B cell (primary cell): ENCODE results near the gene PTGR1. TPM values are rescaled to one million over a fixed set of nuclear protein-coding genes. Genes with fewer than 3 reads are reported as not detected.

ENCODE experiments used
- ATAC-seq: fragments of 200-7000 bp; cut with Tn5 transposase; one replicate; pipeline ENCODE4 v1.10.0; 2021; ENCODE audit warnings: low read depth, mild to moderate bottlenecking, moderate number of reproducible peaks, moderate library complexity
- CTCF ChIA-PET: fragments of 350-600 bp; sonication (Branson Sonifier 250); formaldehyde crosslinking; loops from one replicate; lab custom pipeline; 2021; ENCODE audit warnings: antibody characterized with exemption, inconsistent platforms; lab: Charles Lee
- POLR2A ChIA-PET: fragments of 350-600 bp; sonication (Branson Sonifier 250); formaldehyde crosslinking; loops from one replicate; lab custom pipeline; 2021; ENCODE audit warnings: antibody characterized with exemption; lab: Charles Lee
- DNase-seq: peaks from one replicate; pipeline ENCODE4 v3.0.0; 2013
- H2AFZ ChIP-seq: 2 replicates; pipeline ENCODE4 v1.6.1; 2012; ENCODE audit warnings: mild to moderate bottlenecking, low read depth, low read length; ENCODE audit not compliant: insufficient read depth, poor library complexity, severe bottlenecking
- H3K27ac ChIP-seq, 2 donors: 1 replicate in 1 of 2; 2 replicates in 1 of 2; pipeline ENCODE4 v1.5.1; 2012 to 2013; ENCODE audit warnings: low read length in 2 of 2, mild to moderate bottlenecking in 2 of 2, moderate library complexity in 1 of 2
- H3K27me3 ChIP-seq, 4 experiments: fragments of 200-600 bp in 1 of 4; sonication (generic) in 1 of 4; replicated peaks in 1 of 4; 1 replicate in 2 of 4; 2 replicates in 2 of 4; pipeline versions ENCODE4 v1.6.1 to v1.7.0; 2013 to 2016; ENCODE audit warnings: low read length in 3 of 4, mild to moderate bottlenecking in 2 of 4, mixed read lengths in 1 of 4, moderate library complexity in 1 of 4; ENCODE audit not compliant: insufficient read depth in 4 of 4, control insufficient read depth in 3 of 4; ENCODE audit errors: control extremely low read depth in 1 of 4
- H3K36me3 ChIP-seq, 2 experiments: replicated peaks in 1 of 2; 1 replicate in 1 of 2; 2 replicates in 1 of 2; pipeline versions ENCODE4 v1.6.1 to v1.7.1; 2013; ENCODE audit warnings: low read length in 1 of 2; ENCODE audit not compliant: insufficient read depth in 2 of 2, control insufficient read depth in 1 of 2; ENCODE audit errors: control extremely low read depth in 1 of 2, extremely low read depth in 1 of 2
- H3K4me1 ChIP-seq, 2 donors: fragments of 200-600 bp in 1 of 2; sonication (generic) in 1 of 2; 1 replicate in 1 of 2; 2 replicates in 1 of 2; pipeline versions ENCODE4 v1.5.1 to v1.6.1; 2013 to 2017; ENCODE audit warnings: low read length in 2 of 2; ENCODE audit not compliant: control insufficient read depth in 2 of 2, insufficient read depth in 2 of 2
- H3K4me2 ChIP-seq: replicated peaks from 2 replicates; pipeline ENCODE3; 2012; ENCODE audit warnings: mild to moderate bottlenecking, low read depth, low read length; ENCODE audit not compliant: poor library complexity, severe bottlenecking
- H3K4me3 ChIP-seq, 5 experiments: fragments of 200-600 bp in 1 of 5; sonication (generic) in 1 of 5; 1 replicate in 3 of 5; 2 replicates in 2 of 5; pipeline versions ENCODE4 v1.5.1 to v1.7.0; 2011 to 2016; ENCODE audit warnings: low read length in 4 of 5, mild to moderate bottlenecking in 4 of 5, low read depth in 2 of 5, control low read depth in 1 of 5, moderate library complexity in 1 of 5; ENCODE audit not compliant: insufficient read depth in 1 of 5; ENCODE audit errors: control extremely low read depth in 1 of 5, extremely low read depth in 1 of 5
- H3K79me2 ChIP-seq: fragments of 200-600 bp; sonication (generic); one replicate; pipeline ENCODE4 v1.6.0; 2016; ENCODE audit warnings: low read length; ENCODE audit not compliant: control insufficient read depth, insufficient read depth
- H3K9ac ChIP-seq: fragments of 200-600 bp; sonication (generic); 2 replicates; pipeline ENCODE4 v1.6.1; 2017; ENCODE audit warnings: mild to moderate bottlenecking, low read length, moderate library complexity
- H3K9me3 ChIP-seq, 3 donors: one replicate each; pipeline versions ENCODE4 v1.6.1 to v1.7.1; 2013; ENCODE audit warnings: low read length in 2 of 3; ENCODE audit not compliant: control insufficient read depth in 2 of 3, insufficient read depth in 1 of 3; ENCODE audit errors: control extremely low read depth in 1 of 3
- H4K20me1 ChIP-seq: 2 replicates; pipeline ENCODE4 v1.6.0; 2012; ENCODE audit warnings: mild to moderate bottlenecking, low read length; ENCODE audit not compliant: insufficient read depth, control insufficient read depth, poor library complexity, severe bottlenecking
- H3K27ac Mint-ChIP-seq: one replicate; pipeline ENCODE4 v1.8.0; 2021; ENCODE audit warnings: mixed read lengths
- H3K27me3 Mint-ChIP-seq: one replicate; pipeline ENCODE4 v1.8.0; 2021; ENCODE audit warnings: mixed read lengths
- H3K4me1 Mint-ChIP-seq: one replicate; pipeline ENCODE4 v1.8.0; 2021; ENCODE audit warnings: mixed read lengths
- H3K4me3 Mint-ChIP-seq: one replicate; pipeline ENCODE4 v1.8.0; 2021; ENCODE audit warnings: mixed read lengths
- H3K9me3 Mint-ChIP-seq: one replicate; pipeline ENCODE4 v1.8.0; 2022; ENCODE audit warnings: mixed read lengths; ENCODE audit not compliant: insufficient read depth
- EZH2 ChIP-seq: IDR thresholded peaks from 2 replicates; pipeline ENCODE4 v1.6.1; 2012; ENCODE audit warnings: borderline replicate concordance, low read depth, mild to moderate bottlenecking, moderate library complexity, low read length; ENCODE audit not compliant: insufficient read depth, poor library complexity, severe bottlenecking
- WGBS: methylation state at CpG from one replicate; pipeline ENCODE4 v1.1.5; 2013; ENCODE audit warnings: missing lambda C conversion rate; ENCODE audit not compliant: insufficient coverage; 5-methylcytosine and 5-hydroxymethylcytosine counted together
- intact Hi-C: fragments of 100-400 bp; cut with micrococcal nuclease; formaldehyde crosslinking; loops from one replicate; pipeline ENCODE4 v1.10.0; 2022
- polyA plus RNA-seq: library from polyadenylated mRNA; depleted of rRNA; stranded (reverse); fragments of >200 nt; gene quantifications from 2 replicates; pipeline ENCODE4 v1.2.3, GENCODE V29; 2012
- total RNA-seq, 2 donors: library from RNA; stranded (reverse); fragments of 120-200 nt in 1 of 2; gene quantifications; 1 replicate in 1 of 2; 2 replicates in 1 of 2; pipeline versions ENCODE4 v1.2.3 to v1.2.4, GENCODE V29; 2013 to 2022
- TF ChIP-seq, protein P1 (sequence below): fragments of 200-600 bp; IDR thresholded peaks from one replicate; pipeline ENCODE4 v1.8.0; 2022; ENCODE audit warnings: antibody characterized with exemption, mild to moderate bottlenecking

Gene PTGR1
- total and polyA plus RNA-seq, 2 donors (not counting 1 experiment from before 2014, with no cell fraction given): not detected

- Mint-ChIP-seq H3K4me3 (no peak overlapping the region), H3K27me3 (no peaks in the 10 kb centered on the region), H3K27ac (no peak overlapping the region), H3K4me1 (no peaks in the 10 kb centered on the region), H3K9me3 (no peaks in the 10 kb centered on the region)
- Histone ChIP-seq H3K36me3 (peaks cover 5 to 7% of the 10 kb centered on the region in 2 experiments), H3K4me3 (no peak overlapping the region), H3K27me3 (no peaks in the 10 kb centered on the region), H3K4me2 (no peak overlapping the region), H3K79me2 (peaks cover 7% of the 10 kb centered on the region), H3K9me3 (no peaks in the 10 kb centered on the region), H3K27ac (no peak overlapping the region), H2AFZ (no peak overlapping the region), H4K20me1 (peaks cover 1% of the 10 kb centered on the region), H3K9ac (no peak overlapping the region), H3K4me1 (no peaks in the 10 kb centered on the region)
- TF ChIP-seq, protein P1, sequence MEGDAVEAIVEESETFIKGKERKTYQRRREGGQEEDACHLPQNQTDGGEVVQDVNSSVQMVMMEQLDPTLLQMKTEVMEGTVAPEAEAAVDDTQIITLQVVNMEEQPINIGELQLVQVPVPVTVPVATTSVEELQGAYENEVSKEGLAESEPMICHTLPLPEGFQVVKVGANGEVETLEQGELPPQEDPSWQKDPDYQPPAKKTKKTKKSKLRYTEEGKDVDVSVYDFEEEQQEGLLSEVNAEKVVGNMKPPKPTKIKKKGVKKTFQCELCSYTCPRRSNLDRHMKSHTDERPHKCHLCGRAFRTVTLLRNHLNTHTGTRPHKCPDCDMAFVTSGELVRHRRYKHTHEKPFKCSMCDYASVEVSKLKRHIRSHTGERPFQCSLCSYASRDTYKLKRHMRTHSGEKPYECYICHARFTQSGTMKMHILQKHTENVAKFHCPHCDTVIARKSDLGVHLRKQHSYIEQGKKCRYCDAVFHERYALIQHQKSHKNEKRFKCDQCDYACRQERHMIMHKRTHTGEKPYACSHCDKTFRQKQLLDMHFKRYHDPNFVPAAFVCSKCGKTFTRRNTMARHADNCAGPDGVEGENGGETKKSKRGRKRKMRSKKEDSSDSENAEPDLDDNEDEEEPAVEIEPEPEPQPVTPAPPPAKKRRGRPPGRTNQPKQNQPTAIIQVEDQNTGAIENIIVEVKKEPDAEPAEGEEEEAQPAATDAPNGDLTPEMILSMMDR: no peak
- no peak for TF ChIP-seq EZH2
- 96% methylated on average over 5 of the region's 8 CpGs for WGBS
- no peak for ATAC-seq
- DNase-seq: no peak
- CTCF ChIA-PET: interaction anchor here (0.6 kb wide), 1 partner anchor 281 kb away, joined by 4 read pairs; no protein-coding TSS in a partner anchor
- POLR2A ChIA-PET: no interaction called here
- intact Hi-C loops: no loop called here
These were observed 44.8 kb upstream of the PTGR1 start for GRCh38 chr9:111644195-111644772.

- Mint-ChIP-seq H3K9me3 (no peaks in the 10 kb centered on the region), H3K27me3 (no peaks in the 10 kb centered on the region), H3K27ac (no peak overlapping the region), H3K4me1 (peaks cover 22% of the 10 kb centered on the region), H3K4me3 (no peak overlapping the region)
- DNase-seq: no peak
- WGBS: 97% methylated on average over 5 of the region's 6 CpGs
- POLR2A ChIA-PET: no interaction called here
- Histone ChIP-seq H3K4me2 (no peak overlapping the region), H3K9ac (no peak overlapping the region), H3K27ac (no peak overlapping the region), H3K36me3 (no peaks in the 10 kb centered on the region), H3K79me2 (peaks cover 63% of the 10 kb centered on the region), H4K20me1 (peaks cover 18% of the 10 kb centered on the region), H2AFZ (no peak overlapping the region), H3K4me1 (peaks cover 2 to 5% of the 10 kb centered on the region in 2 donors), H3K27me3 (no peaks in the 10 kb centered on the region), H3K9me3 (no peaks in the 10 kb centered on the region), H3K4me3 (no peak overlapping the region)
- intact Hi-C loops: loop anchor here (10.0 kb wide), 2 partner anchors 1637 to 1767 kb away; partner anchors contain the start of genes ALAD, CDC26 and PRPF4
- CTCF ChIA-PET: interaction anchor here (1.3 kb wide), 1 partner anchor 16 kb away, joined by 3 read pairs; no protein-coding TSS in a partner anchor
- ATAC-seq: no peak
- TF ChIP-seq EZH2: no peak
- TF ChIP-seq, protein P1: no peak
These were observed 38.0 kb upstream of the PTGR1 start for GRCh38 chr9:111637421-111637950.
